Esophagus mucosa (tissue), 1 donor: ENCODE results near the gene STUM. TPM values are rescaled to one million over a fixed set of nuclear protein-coding genes. Genes with fewer than 3 reads are reported as not detected.
A peak's percentile ranks its signal among the peaks of the same experiment; 100 is the strongest.
"Not testable (repeated sequence)": the region's sequence is repeated elsewhere in the genome, so short reads cannot be mapped to it uniquely, and the experiment has no call there.

Experiments used
- ATAC-seq: fragments of 200-7000 bp; cut with Tn5 transposase; one replicate; pipeline ENCODE4 v1.9.1; 2020
- total RNA-seq: library from RNA; stranded (reverse); gene quantifications from one replicate; pipeline ENCODE4 v1.2.4, GENCODE V29; 2023
- donor health status: DM: yes; HTN: yes; CAD: no.

The STUM gene
- total RNA-seq, 1 donor from 2014 or later: 0.24 TPM

DNA sequence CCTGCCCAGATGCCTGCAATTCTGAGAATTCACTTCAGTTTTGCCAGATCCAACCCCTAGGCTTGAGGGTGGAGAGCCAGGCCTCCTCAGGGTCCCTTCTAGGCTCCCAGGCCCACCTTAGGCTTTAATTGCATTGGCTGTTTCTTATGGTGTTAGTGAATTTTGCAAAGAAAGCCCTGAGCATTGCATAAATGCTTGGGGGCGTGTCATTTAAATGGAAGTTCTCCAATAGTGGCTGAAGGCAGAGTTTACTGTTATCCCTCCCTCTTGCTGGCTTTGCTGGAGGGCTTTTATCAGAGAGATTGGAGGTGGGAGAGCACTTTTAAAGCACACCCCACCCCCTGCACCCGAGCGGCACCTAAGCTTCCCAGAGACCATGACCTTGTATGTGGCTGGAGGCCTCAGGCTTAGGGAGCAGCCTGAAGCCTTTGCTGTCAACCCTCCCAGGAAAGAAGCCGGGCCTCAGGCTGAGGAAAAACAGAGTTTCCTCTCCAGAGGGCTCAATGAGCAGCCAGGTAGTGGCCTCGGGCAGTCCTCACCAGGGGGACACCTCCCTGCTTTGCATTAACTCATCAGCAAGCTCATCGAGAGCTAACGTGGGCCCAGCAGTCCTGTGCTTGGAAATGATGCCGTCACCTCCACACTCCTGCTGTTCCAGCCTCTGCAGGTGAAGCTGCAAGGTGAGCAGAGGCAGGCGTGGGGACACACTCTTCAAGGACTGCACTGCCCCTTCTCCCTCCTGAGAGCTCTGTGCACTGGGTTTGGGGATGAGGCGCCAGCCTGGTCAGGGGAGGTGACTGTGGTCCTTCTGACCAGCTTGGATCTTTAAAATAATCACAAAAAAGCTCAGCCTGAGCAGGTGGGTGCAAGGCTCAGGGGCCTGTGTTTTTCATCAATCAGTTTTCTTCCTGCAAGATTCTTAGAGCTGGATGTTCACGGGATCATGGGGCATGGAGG lies 58.0 kb downstream of the STUM start:
- no peak for ATAC-seq

GRCh38 chr1:226607268-226607660 lies 58.7 kb downstream of the STUM start:
- no peak for ATAC-seq

GRCh38 chr1:226607821-226608220 lies 59.3 kb downstream of the STUM start:
- ATAC-seq: no peak

DNA sequence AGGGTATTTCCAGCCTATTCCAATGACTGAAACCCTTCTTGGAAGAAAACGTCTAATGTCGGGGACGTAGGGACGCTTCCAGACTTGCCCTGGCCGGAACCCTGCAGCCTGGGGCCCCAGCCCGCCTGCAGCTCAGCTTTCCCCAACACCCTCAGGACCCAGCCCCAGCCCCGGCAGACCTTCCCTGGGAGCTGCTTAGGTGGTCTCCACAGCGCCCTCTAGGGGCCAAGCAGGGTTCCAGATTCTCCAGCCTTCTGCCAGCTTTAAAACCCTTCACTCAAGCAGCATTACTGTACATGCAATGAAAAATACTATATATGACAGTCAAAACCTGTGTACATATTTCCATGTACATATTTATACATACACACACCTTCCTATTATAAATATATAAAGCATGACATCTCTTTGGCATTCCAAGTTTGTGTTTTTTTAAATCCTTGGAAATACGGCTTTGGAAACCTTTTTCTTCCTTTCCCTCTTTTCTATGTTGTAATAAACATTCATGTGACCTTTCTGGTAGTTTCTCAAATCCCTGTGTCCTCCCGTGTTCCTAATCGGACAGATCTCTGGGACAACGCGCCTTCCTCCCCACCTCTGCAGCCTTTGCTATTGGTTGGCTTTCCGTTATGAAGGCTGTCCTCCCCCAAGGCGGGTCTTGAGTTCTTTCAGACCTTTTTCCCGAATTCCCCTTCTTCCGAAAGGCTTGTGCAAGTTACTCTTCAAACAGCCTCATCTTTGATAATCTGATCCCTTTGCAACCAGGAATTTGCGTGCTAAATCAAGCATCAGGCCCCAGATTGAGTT lies 60.3 kb downstream of the STUM start:
- ATAC-seq: peak; percentile 54

DNA sequence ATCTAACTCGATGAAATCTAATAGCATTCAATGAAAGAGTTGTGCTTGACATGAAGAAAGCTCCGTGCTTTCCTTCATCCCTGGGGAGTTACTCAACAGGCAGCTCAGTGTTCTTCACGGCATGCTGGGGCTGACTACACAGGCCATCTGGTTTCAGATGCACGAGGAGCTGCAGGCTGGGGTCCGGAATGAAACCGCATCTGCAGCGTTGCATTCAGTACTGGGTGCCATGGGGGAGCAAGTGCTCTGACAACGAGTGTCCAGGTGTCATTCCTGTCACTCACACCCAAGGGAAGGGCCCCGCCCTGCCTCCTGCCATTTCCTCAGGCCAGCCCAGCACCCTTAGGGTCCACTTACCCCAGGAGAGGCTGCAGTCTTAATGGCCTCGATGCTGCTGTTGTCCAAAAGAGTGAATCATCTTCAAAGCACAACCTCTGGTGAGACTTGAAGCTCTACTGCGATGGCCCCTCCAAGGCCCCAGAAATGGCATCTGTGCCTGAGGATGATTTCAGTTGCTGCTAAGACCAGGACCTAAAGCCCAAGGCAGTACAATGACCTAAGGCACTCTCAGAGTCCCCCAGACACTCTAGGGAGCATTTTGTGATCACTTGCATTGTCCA lies 61.4 kb downstream of the STUM start:
- no peak for ATAC-seq

DNA sequence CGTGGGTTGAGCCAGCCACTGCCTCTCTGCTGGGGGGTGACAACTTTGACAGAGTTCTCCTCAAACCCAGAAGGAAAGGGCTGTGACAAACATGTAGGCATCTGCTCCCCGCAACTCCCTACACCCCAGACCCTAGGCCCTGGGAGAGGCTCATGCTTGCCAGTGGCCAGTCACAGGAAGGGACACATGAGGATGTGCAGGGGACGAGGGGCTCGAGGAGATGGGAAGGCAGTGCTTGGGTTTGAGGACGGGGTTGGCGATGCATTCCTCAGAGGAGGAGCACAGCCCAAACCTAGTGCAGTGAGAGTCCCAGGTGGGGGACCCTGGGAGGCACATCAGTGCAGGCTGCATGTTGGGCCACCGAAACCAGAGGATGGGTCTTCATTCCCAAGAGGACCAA lies 62.1 kb downstream of the STUM start:
- ATAC-seq: no peak

DNA sequence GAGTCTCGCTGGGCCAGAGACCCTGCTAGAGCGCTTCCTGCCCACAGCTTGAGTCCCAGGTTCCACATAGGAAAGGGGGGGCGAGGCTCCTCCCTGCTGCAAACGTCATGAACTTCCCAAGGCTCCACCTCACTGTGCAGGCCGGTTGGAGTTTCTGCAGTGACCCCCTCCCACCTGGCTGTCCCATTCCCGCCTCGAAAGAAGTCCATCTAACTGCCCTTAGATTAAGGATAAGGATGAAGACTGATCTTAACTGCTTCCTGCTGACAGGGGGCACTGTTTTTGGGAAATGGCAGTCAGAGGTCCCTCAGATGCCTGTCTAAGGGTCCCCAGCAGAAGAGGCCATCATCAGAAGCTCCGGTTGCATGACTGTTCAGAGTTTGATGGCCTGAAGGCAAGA lies 62.7 kb downstream of the STUM start:
- ATAC-seq: no peak

DNA sequence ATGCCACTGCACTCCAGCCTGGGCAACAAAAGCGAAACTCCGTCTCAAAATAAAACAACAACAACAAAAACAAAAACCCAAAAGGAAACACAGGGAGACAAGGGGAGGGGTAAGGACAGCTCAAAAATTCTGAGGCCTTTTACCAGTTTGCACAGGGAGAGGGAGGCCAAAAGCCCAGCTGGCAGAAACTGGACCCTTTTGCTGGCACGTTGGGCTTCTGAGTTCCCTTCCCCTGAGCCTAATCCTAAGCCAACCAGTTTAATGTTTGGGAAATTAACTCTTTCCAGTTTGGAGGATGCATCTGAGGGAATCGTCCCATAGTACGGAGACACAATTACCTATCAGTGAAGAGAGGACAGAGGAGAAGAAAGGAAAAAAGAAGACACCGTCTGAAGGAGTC lies 63.4 kb downstream of the STUM start:
- ATAC-seq: not testable (repeated sequence)

DNA sequence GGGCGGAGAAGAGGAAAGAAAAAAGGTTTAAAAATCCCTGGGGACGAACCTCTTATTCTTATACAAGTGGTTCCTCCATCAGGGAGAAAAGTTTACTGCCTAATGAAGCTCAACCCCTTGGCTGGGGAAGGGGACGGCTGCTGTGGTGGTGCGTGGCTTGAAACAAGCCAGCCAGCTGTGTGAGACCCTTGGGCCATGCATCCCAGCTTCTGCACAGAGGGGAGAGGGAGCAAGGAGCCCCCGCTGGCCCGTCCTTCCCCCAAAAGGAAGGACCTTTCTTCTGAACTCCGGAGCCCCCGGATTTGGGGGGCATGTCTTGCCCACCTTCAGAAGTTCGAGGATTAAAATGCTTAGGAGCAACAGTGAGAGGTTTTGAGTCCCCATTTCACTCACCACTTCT lies 67.3 kb downstream of the STUM start:
- no peak for ATAC-seq

GRCh38 chr1:226616636-226617035 lies 68.1 kb downstream of the STUM start:
- no peak for ATAC-seq

GRCh38 chr1:226617109-226617508 lies 68.5 kb downstream of the STUM start:
- ATAC-seq: no peak

DNA sequence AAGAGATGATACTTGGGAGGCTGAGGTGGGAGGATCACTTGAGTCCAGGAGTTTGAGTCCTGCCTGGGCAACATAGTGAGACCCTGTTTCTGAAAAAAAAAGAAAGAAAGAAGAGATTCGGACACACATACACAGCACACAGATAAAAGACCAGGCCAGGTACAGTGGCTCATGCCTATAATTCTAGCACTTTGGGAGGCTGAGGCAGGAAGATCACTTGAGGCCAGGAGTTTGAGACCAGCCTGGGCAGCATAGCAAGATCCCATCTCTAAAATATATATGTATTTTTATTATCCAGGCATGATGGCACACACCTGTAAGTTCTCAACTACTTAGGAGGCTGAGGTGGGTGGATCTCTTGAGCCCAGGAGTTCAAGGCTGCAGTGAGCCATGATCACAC lies 69.2 kb downstream of the STUM start:
- not testable (repeated sequence) for ATAC-seq

DNA sequence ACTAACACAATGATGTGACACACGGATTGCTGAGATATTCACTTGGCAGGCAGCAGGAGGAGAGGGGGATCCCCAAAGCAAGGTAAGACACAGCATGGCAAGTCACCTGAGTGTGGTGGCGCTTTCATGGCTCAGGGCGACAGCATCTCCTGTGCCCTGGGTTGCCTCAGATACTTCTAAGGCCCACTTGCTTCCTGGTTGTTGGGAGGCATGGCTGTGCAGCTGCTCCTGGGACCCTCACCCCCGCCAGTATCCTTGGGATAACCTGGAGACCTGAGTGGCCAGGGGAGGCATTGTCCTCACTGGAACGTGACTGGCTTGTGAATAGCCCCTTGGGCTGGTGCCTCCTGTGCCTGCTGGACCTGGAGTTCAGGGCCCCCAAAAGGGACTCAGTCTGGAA lies 69.8 kb downstream of the STUM start:
- no peak for ATAC-seq

GRCh38 chr1:226619031-226619430 lies 70.5 kb downstream of the STUM start:
- no peak for ATAC-seq

DNA sequence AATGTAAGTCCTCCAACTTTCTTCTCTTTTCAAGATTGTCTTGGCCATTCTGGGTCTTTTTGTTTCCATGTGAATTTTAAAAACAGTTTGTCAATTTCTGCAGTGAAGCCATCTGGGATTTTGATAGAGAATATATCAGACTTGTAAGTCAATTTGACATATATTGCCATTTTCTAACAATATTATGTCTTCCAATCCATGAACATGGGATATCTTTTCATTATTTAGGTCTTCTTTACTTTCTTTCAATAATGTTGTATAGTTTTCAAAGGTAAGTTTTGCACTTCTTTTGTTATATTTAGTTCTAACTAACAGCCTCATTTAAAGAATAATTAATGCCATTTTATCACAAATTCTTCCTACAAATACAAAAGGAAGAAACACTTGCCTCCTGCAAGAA lies 73.4 kb downstream of the STUM start:
- no peak for ATAC-seq

DNA sequence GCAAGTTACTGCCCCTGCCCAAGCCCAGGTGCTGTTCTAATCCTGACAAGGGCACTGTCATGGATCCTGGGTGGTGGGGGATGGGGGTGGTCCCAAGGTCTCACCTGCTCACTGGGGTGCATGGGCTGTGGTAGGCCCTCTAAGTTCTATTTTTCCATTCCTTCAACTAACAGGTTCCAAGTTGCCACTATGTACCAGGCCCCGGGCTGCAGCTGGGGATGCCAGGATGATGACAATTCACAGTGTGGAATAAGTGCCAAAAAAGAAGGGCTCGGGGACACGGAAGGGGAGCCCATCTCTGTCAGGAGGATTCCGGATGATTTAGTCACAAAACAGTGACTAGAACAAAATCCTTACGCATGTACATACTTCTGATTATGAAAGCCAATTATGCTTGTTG lies 76.0 kb downstream of the STUM start:
- no peak for ATAC-seq

GRCh38 chr1:226625326-226625725 lies 76.8 kb downstream of the STUM start:
- no peak for ATAC-seq

DNA sequence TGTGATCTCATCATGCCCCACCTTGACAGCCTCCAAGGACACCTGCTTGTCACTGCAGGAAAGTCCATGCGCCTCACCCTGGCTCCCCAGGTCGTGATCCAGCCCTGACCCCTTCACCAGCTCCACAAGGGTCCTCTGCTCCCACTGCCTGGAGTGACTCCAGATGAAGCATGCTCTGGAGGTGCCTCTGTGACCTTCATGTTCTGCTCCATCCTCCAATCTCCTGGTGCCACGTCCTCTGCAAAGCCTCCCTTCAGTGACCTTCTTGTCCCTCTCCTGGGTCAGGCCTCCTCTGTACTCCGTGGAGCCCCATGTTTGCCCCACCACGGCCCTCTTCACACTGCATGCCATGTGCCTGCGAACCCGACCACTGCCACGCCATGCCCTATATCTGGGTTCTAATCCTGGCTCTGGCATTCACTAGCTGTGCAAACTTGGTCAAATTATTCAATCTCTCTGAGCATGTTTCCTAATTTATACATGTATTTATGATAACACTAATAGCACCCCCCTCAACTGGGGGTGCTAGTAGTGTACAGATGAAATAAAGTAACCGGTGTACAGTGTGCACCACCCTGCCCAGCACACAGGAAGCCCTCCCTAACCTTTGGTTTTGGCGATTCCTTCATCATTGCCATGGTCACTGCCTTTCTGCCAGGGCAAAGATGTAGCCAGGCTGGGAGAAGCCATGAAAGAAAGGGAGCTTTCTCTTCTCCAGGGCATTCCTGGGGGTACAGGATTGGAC lies 77.4 kb downstream of the STUM start:
- ATAC-seq: peak; percentile 21

DNA sequence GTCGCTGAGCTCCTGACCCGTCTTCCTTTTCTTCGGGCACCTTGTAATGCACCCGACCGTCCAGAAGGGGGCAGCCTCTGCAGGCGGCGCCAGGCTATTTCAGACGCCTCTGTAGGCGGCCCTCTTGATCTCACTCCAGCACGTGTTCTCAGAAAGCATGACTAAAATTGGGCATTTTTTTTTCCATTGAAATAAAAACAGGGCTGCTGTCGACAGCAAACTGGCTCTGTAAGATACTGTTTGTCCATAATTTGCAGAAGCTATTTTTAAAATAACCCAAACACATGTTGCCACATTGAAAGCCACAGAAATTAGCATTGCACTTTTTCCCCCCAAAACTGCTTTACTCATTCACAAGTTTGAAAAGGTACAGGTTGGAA lies 78.0 kb downstream of the STUM start:
- ATAC-seq: peak; percentile 92

GRCh38 chr1:226627050-226627755 lies 78.6 kb downstream of the STUM start:
- no peak for ATAC-seq

DNA sequence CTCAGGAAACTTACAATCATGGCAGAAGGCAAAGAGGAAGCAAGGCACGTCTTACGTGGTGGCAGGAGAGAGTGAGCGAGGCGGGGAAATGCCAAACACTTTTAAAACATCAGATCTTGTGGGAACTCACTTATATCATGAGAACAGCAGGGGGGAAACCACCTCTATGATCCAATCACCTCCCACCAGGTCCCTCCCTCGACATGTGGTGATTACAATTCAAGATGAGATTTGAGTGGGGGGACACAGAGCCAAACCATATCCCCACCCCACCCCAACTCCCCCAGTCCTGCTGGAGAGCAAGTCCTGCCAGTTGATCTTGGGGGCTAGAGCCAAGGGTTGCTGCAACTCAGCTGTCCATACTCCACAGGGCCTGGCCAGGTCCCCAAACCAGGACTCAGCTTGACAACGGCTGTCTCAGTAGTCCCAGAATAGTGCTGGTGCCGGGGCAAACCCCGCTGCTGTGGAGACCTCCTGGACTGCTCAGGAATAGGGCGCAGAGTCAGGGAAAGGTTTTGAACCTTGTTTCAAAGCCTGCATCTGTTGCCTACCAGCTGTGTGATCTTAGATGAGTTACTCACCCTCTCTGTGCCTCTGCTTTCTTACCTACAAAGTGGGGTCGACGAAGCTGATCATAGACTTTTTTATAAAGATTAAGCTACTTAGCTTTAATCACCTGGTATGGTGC lies 79.5 kb downstream of the STUM start:
- ATAC-seq: no peak
